Fibroblast of pulmonary artery (primary cell): ENCODE measurements around the gene POLR2E.
"Not testable (repeated sequence)": the region's sequence is repeated elsewhere in the genome, so short reads cannot be mapped to it uniquely, and the experiment has no call there.

ENCODE experiments used
- DNase-seq: peaks from one replicate; pipeline ENCODE4 v3.0.0-alpha.2; 2010; ENCODE audit warnings: low read depth
- H3K4me3 ChIP-seq: replicated peaks from 2 replicates; pipeline ENCODE4 v1.5.1; 2011; ENCODE audit warnings: low read depth, mild to moderate bottlenecking, control low read depth, low read length, moderate library complexity
- CTCF ChIP-seq: IDR thresholded peaks from 2 replicates; pipeline ENCODE4 v1.5.1; 2011; ENCODE audit warnings: mild to moderate bottlenecking, control low read depth, low read length, inconsistent platforms; ENCODE audit errors: missing control alignments

POLR2E gene

DNA sequence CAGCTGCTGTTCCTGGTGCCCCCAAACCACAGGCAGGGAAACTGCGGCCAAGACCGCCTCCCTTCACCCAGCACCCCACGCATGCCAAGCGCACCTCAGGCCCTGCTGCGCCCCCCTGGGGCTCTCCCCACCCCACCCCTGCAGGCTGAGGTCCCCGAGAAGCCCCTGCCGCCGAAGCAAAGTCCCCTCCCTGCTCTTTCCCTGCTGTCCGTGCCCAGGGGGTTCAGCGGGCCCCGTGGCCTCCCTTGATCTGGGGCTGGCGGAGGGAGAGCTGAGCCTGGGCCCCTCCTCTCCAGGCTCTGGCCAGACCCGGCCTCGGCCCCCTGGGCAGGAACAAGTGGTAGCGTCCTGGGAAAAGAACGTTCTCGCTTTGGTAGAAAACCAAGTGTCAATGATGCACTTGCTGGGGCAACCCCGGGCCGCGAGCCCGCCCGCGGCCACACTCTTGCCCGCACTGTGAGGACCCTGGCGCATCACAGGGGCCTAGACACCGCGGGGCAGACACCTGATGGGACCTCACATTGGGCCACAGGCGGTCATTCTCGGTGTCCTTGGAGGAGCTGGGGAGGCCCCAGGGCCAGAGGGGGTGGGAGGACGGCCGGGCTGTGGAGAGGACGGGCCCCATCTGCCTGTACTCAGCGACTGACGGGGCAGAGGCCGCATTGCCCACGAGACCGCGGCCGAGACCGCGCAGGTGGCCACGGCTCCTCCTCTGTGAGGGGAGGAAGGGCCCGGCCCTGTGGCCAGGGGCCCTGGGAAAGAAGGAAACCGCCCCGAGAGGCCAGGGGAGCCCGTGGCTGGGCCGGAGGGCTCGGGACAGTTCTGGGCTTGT is 37.6 kb upstream of the POLR2E start:
- DNase-seq: no peak
- H3K4me3 ChIP-seq: peak overlapping the region; percentile 90
- TF ChIP-seq CTCF: no peak

DNA sequence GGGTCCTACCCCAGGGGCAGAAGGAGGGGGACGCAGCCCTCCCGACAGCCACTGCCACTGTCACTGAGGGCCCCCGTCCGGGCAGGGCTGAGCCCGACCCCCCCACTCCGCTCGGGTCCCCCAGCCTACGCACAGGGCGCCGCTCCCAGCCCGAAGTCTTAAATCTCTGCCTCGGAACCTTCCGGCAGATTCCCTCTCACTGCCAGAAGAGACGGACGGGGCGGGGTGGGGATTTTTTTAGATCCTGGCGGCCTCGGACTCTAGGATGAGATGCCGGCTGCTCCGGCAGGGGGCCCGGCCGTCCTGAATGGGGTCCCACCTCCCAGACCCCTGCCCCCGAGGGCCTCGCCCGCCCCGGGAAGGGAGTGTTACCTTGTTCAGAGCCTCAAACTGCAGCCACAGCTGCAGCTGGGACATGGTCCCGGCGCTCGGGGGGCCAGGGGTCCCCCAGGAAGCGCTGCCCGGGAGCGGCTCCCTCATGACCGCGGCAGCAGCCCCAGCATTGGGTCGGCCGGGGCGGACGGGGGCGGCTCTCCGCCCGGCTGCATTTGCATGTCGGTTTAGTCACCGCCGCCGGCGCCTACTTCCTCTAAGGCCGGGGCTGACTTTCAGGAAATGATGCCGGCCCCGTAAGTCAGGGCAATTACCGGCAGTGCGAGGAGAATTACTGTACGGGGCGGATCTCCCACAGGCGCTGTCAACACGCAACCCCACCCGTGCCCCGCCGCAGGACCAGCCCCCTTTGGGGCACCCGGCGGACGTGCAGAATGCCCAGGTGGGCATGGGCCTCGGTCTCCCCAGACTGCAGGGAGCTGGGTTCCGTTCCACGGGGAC is 36.8 kb upstream of the POLR2E start:
- peak; percentile 92 for DNase-seq
- peak; percentile 4 for TF ChIP-seq CTCF
- H3K4me3 ChIP-seq: peak overlapping the region; percentile 90

- DNase-seq: no peak
Observed at GRCh38 chr19:1130771-1131717, 35.9 kb upstream of the POLR2E start.

DNA sequence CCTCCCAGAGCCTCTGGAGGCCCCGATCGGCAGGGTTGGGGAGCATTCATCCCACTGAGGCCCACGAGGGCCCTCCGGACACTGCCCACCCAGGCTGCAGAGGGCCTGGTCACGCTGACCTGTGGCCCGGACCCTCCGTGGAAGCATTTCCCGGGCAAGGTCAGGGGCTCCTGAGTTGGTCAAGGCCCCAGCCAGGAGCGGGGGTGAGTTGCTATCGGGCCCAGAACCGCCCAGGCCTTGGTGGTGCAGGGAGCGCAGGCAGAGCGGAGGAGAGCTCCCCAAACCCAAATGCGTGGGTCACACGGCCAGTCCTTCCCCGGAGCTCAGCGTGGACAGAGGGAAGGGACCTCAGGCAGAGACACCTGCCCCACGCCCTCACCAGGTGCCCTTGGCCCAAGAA is 34.4 kb upstream of the POLR2E start:
- no peak for TF ChIP-seq CTCF
- DNase-seq: no peak
- peak overlapping the region; percentile 90 for H3K4me3 ChIP-seq

More at GRCh38 chr19:1130771-1131717, 35.9 kb upstream of the POLR2E start:
- H3K4me3 ChIP-seq: peak overlapping the region; percentile 90
- no peak for TF ChIP-seq CTCF

- peak overlapping the region; percentile 90 for H3K4me3 ChIP-seq
- DNase-seq: not testable (repeated sequence)
Observed at GRCh38 chr19:1129084-1129483, 33.9 kb upstream of the POLR2E start.

DNA sequence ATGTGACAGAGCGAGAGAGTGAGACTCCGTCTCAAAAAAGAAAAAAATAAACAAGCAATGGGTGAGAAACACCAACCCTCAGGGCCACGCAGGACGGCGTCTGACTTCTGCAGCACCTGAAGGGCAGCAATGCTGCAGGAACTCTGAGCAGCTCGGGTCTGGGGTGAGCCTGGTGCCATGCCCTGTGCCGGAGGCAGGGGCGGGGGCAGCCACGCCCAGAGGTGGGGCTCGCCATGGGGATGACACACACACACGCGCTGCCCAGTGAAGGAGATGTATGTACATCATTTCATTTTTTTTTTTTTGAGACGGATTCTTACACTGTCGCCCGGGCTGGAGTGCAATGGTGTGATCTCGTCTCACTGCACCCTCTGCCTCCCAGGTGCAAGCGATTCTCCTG is 32.9 kb upstream of the POLR2E start:
- H3K4me3 ChIP-seq: no peak overlapping the region
- DNase-seq: no peak
- no peak for TF ChIP-seq CTCF
